ENCODE data around the gene AGO3. TPM values are rescaled to one million over a fixed set of nuclear protein-coding genes. Genes with fewer than 3 reads are reported as not detected.
A peak's percentile ranks its signal among the peaks of the same experiment; 100 is the strongest.

The AGO3 gene
- total RNA-seq, 1 donor from 2014 or later, result 19.1 TPM

GRCh38 chr1:36085126-36085525 is 154.2 kb downstream of the AGO3 start:
- H3K4me3 ChIP-seq (ENCODE audit: low read depth, low read length), result no peak overlapping the region
- no peak for TF ChIP-seq CTCF (conservative IDR thresholded peaks at IDR 0.05; ENCODE audit: low read depth, low read length)
- DNase-seq (ENCODE audit: low read depth), result no peak

DNA sequence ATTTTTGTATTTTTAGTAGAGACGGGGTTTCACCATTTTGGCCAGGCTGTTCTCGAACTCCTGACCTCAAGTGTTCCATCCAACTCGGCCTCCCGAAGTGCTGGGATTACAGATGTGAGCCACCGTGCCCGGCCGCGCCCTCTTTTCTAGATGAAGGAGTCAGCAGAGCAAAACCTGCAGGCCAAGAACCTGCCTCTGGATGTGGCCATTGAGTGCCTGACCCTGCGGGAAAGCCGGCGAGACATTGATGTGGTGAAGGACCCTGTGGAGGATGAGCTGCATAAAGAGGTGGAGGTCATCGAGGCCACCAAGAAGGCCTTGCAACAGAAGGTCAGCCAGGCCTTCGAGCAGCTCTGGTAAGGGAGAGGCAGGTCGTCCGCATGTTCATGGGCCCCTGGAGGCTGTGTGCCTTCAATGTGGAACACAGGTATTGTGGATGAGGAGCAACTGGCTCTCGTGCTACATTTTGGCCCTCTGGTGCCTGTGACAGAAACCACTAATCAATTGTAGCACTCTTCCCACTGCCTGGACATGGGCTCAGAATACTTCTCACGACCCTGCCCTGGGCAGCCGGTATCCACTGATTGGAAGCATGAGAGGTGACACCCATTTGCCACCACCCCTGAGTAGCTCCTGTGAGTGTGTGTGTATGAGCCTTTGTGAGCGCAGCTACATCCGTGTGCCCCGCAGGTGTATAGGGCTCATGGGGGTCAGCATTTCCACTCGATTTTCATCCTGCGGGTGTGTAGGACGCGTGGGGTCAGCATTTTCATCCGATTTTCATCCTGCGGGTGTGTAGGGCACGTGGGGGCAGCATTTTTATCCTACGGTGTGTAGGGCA is 155.0 kb downstream of the AGO3 start:
- no peak overlapping the region for H3K4me3 ChIP-seq (ENCODE audit: low read depth, low read length)
- TF ChIP-seq CTCF (conservative IDR thresholded peaks at IDR 0.05; ENCODE audit: low read depth, low read length), result no peak
- no peak for DNase-seq (ENCODE audit: low read depth)

DNA sequence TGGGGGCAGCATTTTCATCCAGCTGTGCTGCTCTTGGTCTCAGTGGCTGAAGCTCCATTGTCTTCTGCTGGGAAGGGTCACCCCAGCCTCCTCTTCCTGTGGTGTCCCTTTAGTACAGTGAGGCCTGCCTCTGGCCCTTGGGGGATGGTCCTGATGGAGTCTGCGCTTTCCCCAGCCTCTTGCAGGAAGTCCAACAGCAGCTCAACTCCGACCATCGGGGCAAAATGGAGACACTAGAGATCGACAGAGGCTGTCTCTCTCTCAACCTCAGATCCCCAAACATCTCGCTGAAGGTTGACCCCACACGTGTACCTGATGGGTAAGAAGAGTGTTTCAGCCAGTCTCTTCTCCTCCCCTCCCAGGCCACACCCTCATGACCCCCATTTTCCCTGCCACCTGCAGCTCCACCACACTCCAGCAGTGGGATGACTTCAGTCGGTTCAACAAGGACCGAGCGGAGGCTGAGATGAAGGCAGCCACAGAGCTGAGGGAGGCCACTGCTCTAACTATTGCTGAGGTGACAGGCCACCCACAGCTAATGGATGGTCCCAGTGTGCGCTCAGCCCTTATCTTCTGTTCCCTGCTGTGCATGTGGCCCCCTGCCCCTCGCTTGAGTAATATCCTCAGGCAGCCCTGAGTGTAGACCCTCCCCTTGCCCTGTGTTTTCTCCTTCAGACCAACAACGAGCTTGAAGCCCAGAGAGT is 155.8 kb downstream of the AGO3 start:
- TF ChIP-seq CTCF (conservative IDR thresholded peaks at IDR 0.05; ENCODE audit: low read depth, low read length), result no peak
- no peak for DNase-seq (ENCODE audit: low read depth)
- H3K4me3 ChIP-seq (ENCODE audit: low read depth, low read length), result no peak overlapping the region

DNA sequence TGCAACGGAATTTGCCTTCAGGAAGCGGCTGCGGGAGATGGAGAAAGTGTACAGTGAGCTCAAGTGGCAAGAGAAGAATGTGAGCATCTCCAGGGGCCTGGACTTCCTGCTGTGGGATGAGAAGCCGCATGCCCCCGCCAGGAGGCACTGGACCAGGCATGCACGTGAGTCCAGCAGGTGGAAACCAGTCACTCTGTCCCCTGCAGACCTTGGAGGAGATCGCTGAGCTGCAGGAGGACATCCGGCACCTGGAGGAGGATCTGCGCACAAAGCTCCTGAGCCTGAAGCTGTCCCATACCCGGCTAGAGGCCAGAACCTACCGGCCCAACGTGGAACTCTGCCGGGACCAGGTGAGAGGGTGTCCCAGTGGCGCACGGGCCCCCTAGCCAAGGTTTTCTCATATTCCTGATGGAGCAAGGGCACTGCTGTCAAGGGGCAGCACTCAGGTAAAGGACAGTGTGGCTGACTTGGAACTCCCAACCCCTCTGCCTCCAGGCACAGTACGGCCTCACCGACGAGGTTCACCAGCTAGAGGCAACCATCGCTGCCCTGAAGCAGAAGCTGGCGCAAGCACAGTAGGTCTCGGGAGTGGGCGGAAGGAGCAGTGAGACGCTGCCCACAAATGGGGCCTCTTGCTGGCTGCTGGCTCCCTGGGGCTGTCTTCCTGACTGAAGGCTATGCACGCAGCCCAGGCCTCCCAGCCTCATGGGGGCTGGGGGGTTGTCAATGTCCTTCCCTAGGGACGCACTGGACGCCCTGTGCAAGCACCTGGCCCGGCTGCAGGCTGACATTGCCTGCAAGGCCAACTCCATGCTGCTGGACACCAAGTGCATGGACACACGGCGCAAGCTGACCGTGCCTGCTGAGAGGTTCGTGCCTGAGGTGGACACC is 156.6 kb downstream of the AGO3 start:
- H3K4me3 ChIP-seq (ENCODE audit: low read depth, low read length), result no peak overlapping the region
- TF ChIP-seq CTCF (conservative IDR thresholded peaks at IDR 0.05; ENCODE audit: low read depth, low read length), result no peak
- no peak for DNase-seq (ENCODE audit: low read depth)

- TF ChIP-seq CTCF (conservative IDR thresholded peaks at IDR 0.05; ENCODE audit: low read depth, low read length), result no peak
- peak overlapping the region; percentile 97 for H3K4me3 ChIP-seq (ENCODE audit: low read depth, low read length)
- DNase-seq (ENCODE audit: low read depth), result no peak
These were observed 157.3 kb downstream of the AGO3 start for GRCh38 chr1:36088265-36088576.

DNA sequence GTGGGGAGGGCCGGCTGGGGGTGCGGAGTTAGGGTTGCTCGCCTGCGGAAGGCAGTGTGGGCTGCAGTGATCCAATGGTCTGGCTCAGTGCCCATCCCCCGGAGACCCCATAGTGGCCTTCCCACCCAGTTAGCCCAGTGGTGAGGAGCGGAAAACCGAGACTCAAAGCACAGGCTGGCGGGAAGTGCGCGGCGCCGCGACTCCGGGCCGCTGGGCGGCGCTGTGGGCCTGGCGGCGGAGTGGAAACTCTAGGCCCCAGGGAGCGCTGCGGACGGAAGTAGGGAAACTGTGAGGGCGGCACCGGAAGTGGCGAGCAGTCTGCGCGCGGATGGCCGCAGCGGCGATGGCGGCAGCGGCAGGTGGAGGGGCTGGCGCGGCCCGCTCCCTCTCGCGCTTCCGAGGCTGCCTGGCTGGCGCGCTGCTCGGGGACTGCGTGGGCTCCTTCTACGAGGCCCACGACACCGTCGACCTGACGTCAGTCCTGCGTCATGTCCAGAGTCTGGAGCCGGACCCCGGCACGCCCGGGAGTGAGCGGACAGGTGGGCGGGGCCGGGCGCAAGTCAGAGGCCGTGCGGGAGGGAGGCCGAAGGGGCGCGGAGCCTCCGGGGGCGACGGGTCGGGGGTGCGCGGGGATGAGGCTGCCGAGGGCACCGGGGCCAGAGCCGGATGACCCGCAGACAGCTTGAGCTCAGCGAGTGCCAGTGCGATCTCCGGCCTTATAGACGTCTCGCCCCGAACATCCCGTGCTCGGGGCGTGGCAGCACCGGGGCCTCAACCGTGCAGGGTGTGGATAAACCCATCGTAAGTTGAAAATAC is 157.9 kb downstream of the AGO3 start, which contains the start of gene ADPRS:
TSS of gene ADPRS (plus strand) at position 316 of the 816 bp plus-strand sequence. CDS start at position 329, 13 bp downstream.
- no peak for DNase-seq (ENCODE audit: low read depth)
- peak within 1 kb of the TSS; percentile 97 for H3K4me3 ChIP-seq (ENCODE audit: low read depth, low read length)
- peak; percentile 82 for TF ChIP-seq CTCF (conservative IDR thresholded peaks at IDR 0.05; ENCODE audit: low read depth, low read length)

Measured in epithelial cell of proximal tubule (primary cell).